HG03565 (cell line): ENCODE results near the gene SERPINE3.

ENCODE experiments used
- ATAC-seq: cut with Tn5 transposase; IDR thresholded peaks from one replicate; pipeline ENCODE4 v1.9.1; 2021; ENCODE audit warnings: mild to moderate bottlenecking, moderate library complexity; ENCODE audit not compliant: unreplicated experiment

The SERPINE3 gene

GRCh38 chr13:51360489-51360888 lies 21.0 kb downstream of the SERPINE3 start:
- no peak for ATAC-seq

GRCh38 chr13:51361106-51361505 lies 21.6 kb downstream of the SERPINE3 start:
- ATAC-seq = no peak

GRCh38 chr13:51363625-51364024 lies 24.1 kb downstream of the SERPINE3 start:
- no peak for ATAC-seq

- ATAC-seq = no peak
Measured at GRCh38 chr13:51364404-51365008, 25.0 kb downstream of the SERPINE3 start.

GRCh38 chr13:51370116-51370515 lies 30.6 kb downstream of the SERPINE3 start:
- no peak for ATAC-seq

- ATAC-seq = no peak
Measured at GRCh38 chr13:51370811-51371210, 31.3 kb downstream of the SERPINE3 start.

- ATAC-seq = no peak
Measured at GRCh38 chr13:51371768-51372399, 32.4 kb downstream of the SERPINE3 start.

GRCh38 chr13:51373451-51373850 lies 34.0 kb downstream of the SERPINE3 start:
- ATAC-seq = no peak

- no peak for ATAC-seq
Measured at GRCh38 chr13:51380269-51380668, 40.8 kb downstream of the SERPINE3 start.

GRCh38 chr13:51385114-51385513 lies 45.6 kb downstream of the SERPINE3 start:
- ATAC-seq = no peak

GRCh38 chr13:51394724-51395123 lies 55.2 kb downstream of the SERPINE3 start:
- ATAC-seq = no peak

GRCh38 chr13:51396352-51396751 lies 56.9 kb downstream of the SERPINE3 start:
- ATAC-seq = peak; percentile 72

- no peak for ATAC-seq
Measured at GRCh38 chr13:51397262-51397941, 57.9 kb downstream of the SERPINE3 start.

GRCh38 chr13:51405176-51405575 lies 65.7 kb downstream of the SERPINE3 start:
- no peak for ATAC-seq

- ATAC-seq = no peak
Measured at GRCh38 chr13:51412431-51412830, 72.9 kb downstream of the SERPINE3 start.
